GM19238 (cell line): ENCODE results near the gene SH3BP2.

ENCODE experiments used
- DNase-seq: peaks from one replicate; pipeline ENCODE4 v3.0.0; 2011; ENCODE audit warnings: low spot score; ENCODE audit not compliant: insufficient read length

The SH3BP2 gene

GRCh38 chr4:2871466-2871865, 78.6 kb downstream of the SH3BP2 start:
- DNase-seq = no peak

- no peak for DNase-seq
Observed at GRCh38 chr4:2871911-2872310, 79.0 kb downstream of the SH3BP2 start.

GRCh38 chr4:2873329-2873728, 80.4 kb downstream of the SH3BP2 start:
- no peak for DNase-seq

GRCh38 chr4:2874861-2875260, 82.0 kb downstream of the SH3BP2 start:
- DNase-seq = no peak

- DNase-seq = no peak
Observed at GRCh38 chr4:2875556-2875955, 82.7 kb downstream of the SH3BP2 start.

GRCh38 chr4:2878346-2878745, 85.5 kb downstream of the SH3BP2 start:
- no peak for DNase-seq

GRCh38 chr4:2879026-2879425, 86.1 kb downstream of the SH3BP2 start:
- DNase-seq = no peak

- DNase-seq = no peak
Observed at GRCh38 chr4:2881431-2881830, 88.5 kb downstream of the SH3BP2 start.

- DNase-seq = no peak
Observed at GRCh38 chr4:2882341-2882740, 89.5 kb downstream of the SH3BP2 start.

- DNase-seq = no peak
Observed at GRCh38 chr4:2886161-2886560, 93.3 kb downstream of the SH3BP2 start.

GRCh38 chr4:2886622-2887021, 93.7 kb downstream of the SH3BP2 start:
- DNase-seq = no peak

- no peak for DNase-seq
Observed at GRCh38 chr4:2887343-2887742, 94.5 kb downstream of the SH3BP2 start.

GRCh38 chr4:2888886-2889285, 96.0 kb downstream of the SH3BP2 start:
- DNase-seq = no peak
